Panc1 (cell line): ENCODE data around the gene UTRN. TPM values are rescaled to one million over a fixed set of nuclear protein-coding genes. Genes with fewer than 3 reads are reported as not detected.

Experiments
- ATAC-seq: fragments of 200-7000 bp; cut with Tn5 transposase; 2 replicates; pipeline ENCODE4 v1.9.1; 2020; ENCODE audit warnings: mild to moderate bottlenecking, moderate library complexity
- BruUV-seq: library from RNA; stranded (reverse); fragments of 400-500 nt; replicated peaks from 2 replicates; lab custom pipeline; 2021; lab: Mats Ljungman, UMichigan
- CTCF ChIA-PET: fragments of 300-600 bp; sonication (Branson Sonifier 250); formaldehyde crosslinking; loops from one replicate; lab custom pipeline; 2022; ENCODE audit warnings: antibody characterized with exemption; lab: Charles Lee
- POLR2A ChIA-PET: fragments of 300-600 bp; sonication (Branson Sonifier 250); formaldehyde crosslinking; loops from one replicate; lab custom pipeline; 2022; ENCODE audit warnings: antibody characterized with exemption; lab: Charles Lee
- DNase-seq: peaks from one replicate; pipeline ENCODE4 v3.0.0-alpha.2; 2010; ENCODE audit warnings: low read depth, low spot score
- H3K27ac ChIP-seq: 2 replicates; pipeline ENCODE4 v1.5.1; 2011; ENCODE audit warnings: mild to moderate bottlenecking, low read length, inconsistent platforms
- H3K27me3 ChIP-seq: fragments of 200-500 bp; sonication (Bioruptor generic); 2 replicates; pipeline ENCODE4 v1.6.0; 2014; ENCODE audit warnings: low read length, inconsistent platforms; ENCODE audit not compliant: control insufficient read depth, insufficient read depth
- H3K36me3 ChIP-seq: fragments of 200-500 bp; sonication (Bioruptor generic); 2 replicates; pipeline ENCODE4 v1.5.1; 2014; ENCODE audit warnings: inconsistent platforms, mild to moderate bottlenecking, low read length, moderate library complexity; ENCODE audit not compliant: control insufficient read depth, insufficient read depth
- H3K4me1 ChIP-seq: 2 replicates; pipeline ENCODE4 v1.5.1; 2011; ENCODE audit warnings: inconsistent platforms, mild to moderate bottlenecking, low read length, moderate library complexity; ENCODE audit not compliant: control insufficient read depth, insufficient read depth
- H3K4me3 ChIP-seq, 2 experiments: 2 replicates each; pipeline ENCODE4 v1.5.1; 2011 to 2012; ENCODE audit warnings: low read depth in 2 of 2, low read length in 2 of 2, mild to moderate bottlenecking in 2 of 2, inconsistent platforms in 1 of 2, moderate library complexity in 1 of 2
- H3K9me3 ChIP-seq: fragments of 200-500 bp; sonication (Bioruptor generic); 2 replicates; pipeline ENCODE4 v1.5.1; 2014; ENCODE audit warnings: low read depth, mild to moderate bottlenecking, inconsistent platforms, low read length, moderate library complexity; ENCODE audit not compliant: control insufficient read depth, insufficient read depth
- POLR2AphosphoS5 ChIP-seq: IDR thresholded peaks from 2 replicates; pipeline ENCODE4 v1.6.1; 2012; ENCODE audit warnings: mild to moderate bottlenecking, low read depth, low read length, moderate library complexity
- SIN3A ChIP-seq: IDR thresholded peaks from 2 replicates; pipeline ENCODE4 v1.6.1; 2012; ENCODE audit warnings: low read depth, mild to moderate bottlenecking, low read length, moderate library complexity, borderline replicate concordance; ENCODE audit not compliant: insufficient read depth
- TCF7L2 ChIP-seq: IDR thresholded peaks from 2 replicates; pipeline ENCODE4 v1.6.1; 2011; ENCODE audit warnings: mild to moderate bottlenecking, low read depth, low read length, inconsistent platforms
- in situ Hi-C: cut with HindIII; loops from 2 replicates; pipeline ENCODE4 v1.10.0; 2016; ENCODE audit warnings: low sequenced_read_pairs, low pct_unique_long_range_greater_than_20kb
- intact Hi-C: fragments of 100-400 bp; cut with micrococcal nuclease; formaldehyde crosslinking; loops from one replicate; pipeline ENCODE4 v1.10.0; 2022; ENCODE audit not compliant: unreplicated experiment
- total RNA-seq: library from RNA; stranded (reverse); gene quantifications from one replicate; pipeline ENCODE4 v1.2.1, GENCODE V29; 2021; ENCODE audit not compliant: unreplicated experiment
- TF ChIP-seq, protein P1 (sequence below), 2 experiments: IDR thresholded peaks; 2 replicates each; pipeline ENCODE4 v1.6.1; 2011 to 2012; ENCODE audit warnings: low read depth in 2 of 2, control low read depth in 1 of 2, low read length in 1 of 2, mild to moderate bottlenecking in 1 of 2, moderate library complexity in 1 of 2; ENCODE audit not compliant: insufficient read depth in 1 of 2
- TF ChIP-seq, protein P2 (sequence below): fragments of 450-650 bp; IDR thresholded peaks from 2 replicates; pipeline ENCODE4 v1.5.1; 2017; ENCODE audit warnings: mild to moderate bottlenecking

UTRN gene
- total RNA-seq, 1 experiment from 2014 or later, result 122 TPM

DNA sequence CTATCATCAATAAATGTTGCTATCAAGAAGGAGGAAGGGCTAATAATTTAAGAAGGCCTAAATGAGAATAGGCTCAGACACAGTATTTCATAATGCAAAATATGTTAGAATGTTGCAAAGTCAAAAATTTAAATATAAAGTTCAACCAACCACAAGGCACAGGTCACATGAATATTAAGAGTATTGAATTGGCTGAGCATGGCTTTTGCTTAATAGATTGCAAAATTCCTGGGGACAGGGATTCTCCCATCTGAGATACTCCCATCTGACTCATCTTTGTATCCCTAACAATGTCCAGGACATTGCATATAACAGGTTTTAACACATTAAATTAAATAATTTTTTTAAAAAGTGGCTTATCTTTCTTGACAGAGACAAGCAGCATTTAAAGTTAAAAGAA is 32.9 kb upstream of the UTRN start:
- Histone ChIP-seq H3K36me3 (no peaks in the 10 kb centered on the region), H3K4me3 (no peak overlapping the region), H3K9me3 (no peaks in the 10 kb centered on the region), H3K27me3 (no peaks in the 10 kb centered on the region), H3K27ac (no peak overlapping the region), H3K4me1 (no peaks in the 10 kb centered on the region)
- ATAC-seq (no peak), DNase-seq (no peak)
- BruUV-seq, result no TSS peak
- CTCF ChIA-PET, result no interaction called here
- in situ Hi-C loops (no loop called here), intact Hi-C loops (no loop called here)
- TF ChIP-seq, protein P1, sequence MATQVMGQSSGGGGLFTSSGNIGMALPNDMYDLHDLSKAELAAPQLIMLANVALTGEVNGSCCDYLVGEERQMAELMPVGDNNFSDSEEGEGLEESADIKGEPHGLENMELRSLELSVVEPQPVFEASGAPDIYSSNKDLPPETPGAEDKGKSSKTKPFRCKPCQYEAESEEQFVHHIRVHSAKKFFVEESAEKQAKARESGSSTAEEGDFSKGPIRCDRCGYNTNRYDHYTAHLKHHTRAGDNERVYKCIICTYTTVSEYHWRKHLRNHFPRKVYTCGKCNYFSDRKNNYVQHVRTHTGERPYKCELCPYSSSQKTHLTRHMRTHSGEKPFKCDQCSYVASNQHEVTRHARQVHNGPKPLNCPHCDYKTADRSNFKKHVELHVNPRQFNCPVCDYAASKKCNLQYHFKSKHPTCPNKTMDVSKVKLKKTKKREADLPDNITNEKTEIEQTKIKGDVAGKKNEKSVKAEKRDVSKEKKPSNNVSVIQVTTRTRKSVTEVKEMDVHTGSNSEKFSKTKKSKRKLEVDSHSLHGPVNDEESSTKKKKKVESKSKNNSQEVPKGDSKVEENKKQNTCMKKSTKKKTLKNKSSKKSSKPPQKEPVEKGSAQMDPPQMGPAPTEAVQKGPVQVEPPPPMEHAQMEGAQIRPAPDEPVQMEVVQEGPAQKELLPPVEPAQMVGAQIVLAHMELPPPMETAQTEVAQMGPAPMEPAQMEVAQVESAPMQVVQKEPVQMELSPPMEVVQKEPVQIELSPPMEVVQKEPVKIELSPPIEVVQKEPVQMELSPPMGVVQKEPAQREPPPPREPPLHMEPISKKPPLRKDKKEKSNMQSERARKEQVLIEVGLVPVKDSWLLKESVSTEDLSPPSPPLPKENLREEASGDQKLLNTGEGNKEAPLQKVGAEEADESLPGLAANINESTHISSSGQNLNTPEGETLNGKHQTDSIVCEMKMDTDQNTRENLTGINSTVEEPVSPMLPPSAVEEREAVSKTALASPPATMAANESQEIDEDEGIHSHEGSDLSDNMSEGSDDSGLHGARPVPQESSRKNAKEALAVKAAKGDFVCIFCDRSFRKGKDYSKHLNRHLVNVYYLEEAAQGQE (IDR thresholded peaks at IDR 0.05; ENCODE audit: insufficient read depth in 1 of 2, low read depth in 2 of 2, low read length in 1 of 2), result no peak
- TF ChIP-seq, protein P2, sequence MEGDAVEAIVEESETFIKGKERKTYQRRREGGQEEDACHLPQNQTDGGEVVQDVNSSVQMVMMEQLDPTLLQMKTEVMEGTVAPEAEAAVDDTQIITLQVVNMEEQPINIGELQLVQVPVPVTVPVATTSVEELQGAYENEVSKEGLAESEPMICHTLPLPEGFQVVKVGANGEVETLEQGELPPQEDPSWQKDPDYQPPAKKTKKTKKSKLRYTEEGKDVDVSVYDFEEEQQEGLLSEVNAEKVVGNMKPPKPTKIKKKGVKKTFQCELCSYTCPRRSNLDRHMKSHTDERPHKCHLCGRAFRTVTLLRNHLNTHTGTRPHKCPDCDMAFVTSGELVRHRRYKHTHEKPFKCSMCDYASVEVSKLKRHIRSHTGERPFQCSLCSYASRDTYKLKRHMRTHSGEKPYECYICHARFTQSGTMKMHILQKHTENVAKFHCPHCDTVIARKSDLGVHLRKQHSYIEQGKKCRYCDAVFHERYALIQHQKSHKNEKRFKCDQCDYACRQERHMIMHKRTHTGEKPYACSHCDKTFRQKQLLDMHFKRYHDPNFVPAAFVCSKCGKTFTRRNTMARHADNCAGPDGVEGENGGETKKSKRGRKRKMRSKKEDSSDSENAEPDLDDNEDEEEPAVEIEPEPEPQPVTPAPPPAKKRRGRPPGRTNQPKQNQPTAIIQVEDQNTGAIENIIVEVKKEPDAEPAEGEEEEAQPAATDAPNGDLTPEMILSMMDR, result no peak
- TF ChIP-seq POLR2AphosphoS5 (no peak), SIN3A (no peak), TCF7L2 (no peak)
- POLR2A ChIA-PET, result interaction anchor here (0.9 kb wide), 1 partner anchor 12 kb away, joined by 3 read pairs; no protein-coding TSS in a partner anchor

DNA sequence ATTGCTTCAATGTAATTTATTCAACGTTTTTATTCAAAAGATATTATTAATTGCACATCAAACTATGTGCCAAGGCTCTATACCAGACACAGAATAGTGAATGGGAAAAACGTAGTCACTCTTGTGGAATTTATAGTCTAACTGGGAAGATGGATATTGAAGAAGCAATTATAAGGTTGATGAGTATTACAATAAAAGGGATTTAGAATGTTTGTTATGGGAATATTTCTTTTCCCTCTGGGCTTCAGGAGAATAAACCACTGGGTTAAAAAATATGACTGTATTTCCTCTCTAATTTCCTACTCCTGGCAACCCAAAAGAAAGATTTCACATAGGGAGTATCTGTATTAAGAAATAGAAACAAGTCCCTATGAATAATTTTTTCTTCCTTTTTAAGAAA is 25.1 kb upstream of the UTRN start:
- BruUV-seq, result no TSS peak
- intact Hi-C loops (no loop called here), in situ Hi-C loops (no loop called here)
- CTCF ChIA-PET, result no interaction called here
- DNase-seq (no peak), ATAC-seq (no peak)
- POLR2A ChIA-PET, result no interaction called here
- Histone ChIP-seq H3K9me3 (peaks cover 5% of the 10 kb centered on the region; the same call in 1 of the 2 replicates), H3K36me3 (no peaks in the 10 kb centered on the region), H3K4me3 (no peak overlapping the region), H3K27me3 (no peaks in the 10 kb centered on the region), H3K4me1 (peaks cover 27% of the 10 kb centered on the region), H3K27ac (no peak overlapping the region; the same call in 1 of the 2 replicates)
- TF ChIP-seq, protein P2, result no peak
